Retina (tissue), 1 donor: Measurements from ENCODE around the gene MAST2.
"Not testable (repeated sequence)": the region's sequence is repeated elsewhere in the genome, so short reads cannot be mapped to it uniquely, and the experiment has no call there.

ENCODE experiments used
- DNase-seq: peaks from one replicate; pipeline ENCODE4 v3.0.0-alpha.2; 2016

MAST2 gene

DNA sequence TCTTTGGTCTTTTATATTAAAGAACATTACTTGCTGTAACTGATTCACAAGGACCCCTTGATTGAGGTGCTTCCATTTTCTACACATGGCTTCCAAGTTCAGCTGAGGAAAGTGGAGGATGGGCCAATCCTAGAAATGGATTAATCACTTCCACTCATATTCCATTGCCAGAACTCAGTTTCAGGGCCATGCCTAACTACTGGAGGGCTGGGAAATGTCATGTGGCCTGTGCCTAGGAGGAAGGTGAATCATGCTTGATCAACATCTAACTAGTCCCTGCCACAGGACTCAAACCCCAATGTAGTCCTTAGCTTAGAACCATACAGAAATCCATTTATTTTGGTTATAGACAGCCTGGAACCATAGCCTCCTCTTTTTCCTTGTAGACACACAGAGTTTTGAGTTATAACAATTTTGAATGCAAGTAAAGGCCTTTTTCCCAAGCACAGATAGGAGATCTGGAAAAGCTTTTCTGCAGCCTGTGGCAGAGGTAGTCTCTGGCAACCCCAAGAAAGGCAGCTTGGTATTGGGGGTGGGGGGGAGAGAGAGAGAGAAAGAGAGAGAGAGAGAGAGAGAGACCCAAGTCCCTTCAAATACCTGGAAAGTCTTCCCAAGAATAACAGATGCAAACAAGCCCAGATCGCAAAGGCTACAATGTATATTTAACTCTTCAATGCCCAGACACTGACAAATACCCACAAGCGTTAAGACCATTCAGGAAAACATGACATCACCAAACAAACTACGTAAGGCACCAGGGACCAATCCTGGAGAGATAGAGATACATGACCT, 12.5 kb downstream of the MAST2 start:
- no peak for DNase-seq

DNA sequence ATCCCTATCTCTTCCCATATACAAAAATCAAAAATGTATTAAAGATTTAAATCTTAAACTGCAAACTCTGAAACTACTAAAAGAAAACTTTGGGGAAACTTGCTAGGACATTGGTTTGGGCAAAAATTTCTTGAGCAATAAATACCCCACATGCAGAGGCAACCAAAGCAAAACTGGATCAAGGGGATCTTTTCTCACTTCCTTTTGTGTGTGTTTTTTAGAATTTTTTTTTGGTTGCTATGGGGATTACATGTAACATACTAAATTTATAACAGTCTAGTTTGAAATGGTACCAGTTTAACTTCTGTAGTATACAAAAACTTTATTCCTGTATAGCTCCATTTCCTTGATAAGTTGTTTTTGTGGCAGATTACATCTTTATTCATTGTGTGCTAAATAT, 16.8 kb downstream of the MAST2 start:
- DNase-seq: no peak

DNA sequence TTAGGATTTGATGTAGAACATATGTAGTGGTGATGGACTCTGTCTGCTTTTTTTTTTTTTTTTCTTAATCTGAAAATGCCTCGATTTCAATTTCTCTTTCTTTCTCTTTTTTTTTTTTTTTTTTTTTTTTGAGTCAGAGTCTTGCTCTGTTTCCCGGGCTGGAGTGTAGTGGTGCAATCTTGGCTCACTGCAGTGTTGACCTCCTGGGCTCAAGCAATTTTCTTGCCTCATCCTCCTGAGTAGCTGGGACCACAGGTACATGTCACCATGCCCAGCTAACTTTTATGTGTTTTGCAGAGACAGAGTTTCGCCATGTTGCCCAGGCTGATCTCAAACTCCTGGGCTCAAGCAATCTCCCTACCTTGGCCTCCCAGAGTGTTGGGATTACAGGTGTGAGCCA, 17.4 kb downstream of the MAST2 start:
- DNase-seq: no peak

DNA sequence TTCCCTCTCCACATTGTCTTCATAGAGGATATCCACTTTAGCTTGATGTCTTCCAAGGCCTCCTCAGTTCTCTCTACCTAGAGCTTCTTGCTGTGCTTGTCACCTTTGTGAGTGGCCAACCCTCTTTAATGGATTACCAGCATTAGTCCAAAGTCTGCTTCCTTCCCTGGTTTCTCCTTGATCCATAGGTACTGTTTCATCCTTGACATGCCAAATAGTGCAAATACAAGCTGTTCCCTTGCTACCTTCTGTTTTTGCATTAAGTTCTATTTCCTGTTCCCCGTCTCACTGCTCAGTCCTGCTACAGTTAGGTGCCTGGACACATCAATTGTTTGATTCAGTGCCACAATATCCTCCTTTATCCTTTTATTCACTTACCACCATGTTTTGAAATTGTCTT, 19.2 kb downstream of the MAST2 start:
- DNase-seq: no peak

DNA sequence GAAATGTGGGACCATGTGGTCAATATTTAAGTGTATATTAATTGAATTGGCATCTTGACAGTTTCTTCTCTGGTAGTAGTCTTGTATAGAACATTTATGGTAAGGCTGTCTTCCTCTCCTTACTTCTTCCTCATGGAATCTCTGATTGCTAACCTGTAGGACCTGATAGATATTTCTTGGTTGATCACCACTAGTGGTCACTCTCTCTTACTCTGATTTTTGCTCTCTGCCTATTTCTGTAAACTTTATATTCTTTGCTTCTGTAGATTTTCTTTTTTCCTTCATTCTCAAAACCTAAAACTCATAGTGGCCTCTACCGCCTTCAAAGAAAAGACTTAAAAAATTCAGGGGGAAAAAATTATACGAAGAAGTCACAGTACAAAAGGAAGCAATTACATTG, 21.2 kb downstream of the MAST2 start:
- DNase-seq: no peak

DNA sequence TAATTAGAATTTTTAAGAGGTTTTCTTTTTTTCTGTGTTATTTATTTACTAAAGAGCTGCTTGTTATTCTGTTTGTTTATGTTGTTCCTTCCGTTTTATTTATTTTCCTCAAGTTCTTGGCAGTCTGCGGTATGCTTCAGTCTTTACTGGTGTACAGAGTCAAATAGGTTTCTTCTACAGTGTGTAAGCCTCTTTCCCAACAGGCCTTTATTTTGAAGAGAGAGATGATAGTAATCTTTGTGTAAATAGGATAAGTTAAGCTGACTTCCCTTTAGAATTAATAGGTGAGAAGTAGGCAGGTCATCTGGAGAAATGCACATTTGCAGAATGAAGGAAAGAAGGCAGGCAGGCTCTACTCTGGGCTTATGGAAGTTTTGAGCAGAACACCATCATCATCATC, 23.8 kb downstream of the MAST2 start:
- DNase-seq: no peak

DNA sequence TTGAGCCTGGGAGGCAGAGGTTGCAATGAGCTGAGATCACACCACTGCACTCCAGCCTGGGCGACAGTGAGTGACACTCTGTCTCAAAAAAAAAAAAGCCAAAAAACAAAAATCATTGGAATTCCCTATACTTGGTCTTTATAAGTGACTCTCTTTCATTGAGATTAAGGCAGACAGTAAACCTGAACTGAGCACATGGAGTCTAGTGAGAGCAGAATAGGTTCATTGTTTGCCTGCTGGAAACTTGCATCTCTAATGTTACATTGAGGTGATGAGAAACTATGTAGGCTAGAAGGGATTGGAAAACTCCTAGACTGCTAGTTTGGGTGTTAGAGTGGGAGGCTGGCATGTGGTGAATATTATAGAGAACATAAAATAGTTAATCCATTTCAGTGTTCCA, 25.4 kb downstream of the MAST2 start:
- DNase-seq: no peak

DNA sequence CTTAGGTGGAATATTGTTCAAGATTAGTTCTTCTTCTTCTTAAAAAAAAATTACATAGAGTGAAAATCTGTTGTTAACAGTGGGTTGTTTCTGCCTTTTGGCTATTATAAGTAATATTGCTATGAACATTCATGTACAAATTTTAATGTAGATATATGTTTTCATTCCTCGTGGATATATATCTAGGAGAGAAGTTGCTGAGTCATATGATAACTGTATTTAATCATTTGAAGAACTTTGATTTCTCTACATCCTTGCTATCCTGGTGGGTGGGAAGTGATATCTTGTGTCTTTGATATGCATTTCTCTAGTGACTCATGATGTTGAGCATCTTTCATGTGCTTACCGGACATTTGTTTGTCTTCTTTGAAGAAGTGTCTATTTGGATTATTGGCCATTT, 29.9 kb downstream of the MAST2 start:
- DNase-seq: no peak

DNA sequence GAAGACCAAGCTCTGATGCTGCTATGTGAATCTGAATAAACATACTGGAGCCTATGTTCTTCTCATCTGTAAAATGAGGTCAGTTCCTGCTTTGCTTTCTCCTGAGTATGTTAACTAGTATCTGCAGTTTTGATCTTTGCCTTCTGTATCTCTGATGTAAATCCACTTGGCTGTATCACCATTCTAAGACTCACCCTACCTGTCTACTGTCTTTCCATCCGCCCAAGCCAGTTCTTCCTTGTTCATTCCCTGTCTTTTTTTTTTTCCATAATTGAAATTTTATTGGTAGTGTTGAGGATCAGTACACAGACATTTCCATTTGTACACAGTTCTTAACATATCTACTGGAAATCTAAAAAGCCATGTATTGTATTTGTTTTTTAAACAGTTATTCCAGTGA, 31.3 kb downstream of the MAST2 start:
- DNase-seq: no peak

DNA sequence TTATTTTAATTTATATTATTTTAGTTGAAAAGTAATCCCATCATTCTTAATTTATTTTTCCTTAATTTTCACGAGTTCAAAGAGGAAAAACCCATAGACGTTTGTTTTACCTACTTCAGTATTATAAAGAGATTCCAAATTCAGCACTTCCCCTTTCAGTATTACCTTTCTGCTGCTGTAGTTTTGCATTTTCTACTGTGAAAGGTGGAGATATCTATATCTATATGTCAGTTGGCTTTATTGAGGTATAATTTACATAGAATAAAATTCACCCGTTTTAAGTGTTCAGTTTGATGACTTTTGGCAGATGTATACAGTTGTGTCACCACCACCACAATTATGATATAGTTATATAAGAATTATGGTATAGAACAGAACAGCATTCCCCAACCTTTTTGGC, 33.0 kb downstream of the MAST2 start:
- no peak for DNase-seq

DNA sequence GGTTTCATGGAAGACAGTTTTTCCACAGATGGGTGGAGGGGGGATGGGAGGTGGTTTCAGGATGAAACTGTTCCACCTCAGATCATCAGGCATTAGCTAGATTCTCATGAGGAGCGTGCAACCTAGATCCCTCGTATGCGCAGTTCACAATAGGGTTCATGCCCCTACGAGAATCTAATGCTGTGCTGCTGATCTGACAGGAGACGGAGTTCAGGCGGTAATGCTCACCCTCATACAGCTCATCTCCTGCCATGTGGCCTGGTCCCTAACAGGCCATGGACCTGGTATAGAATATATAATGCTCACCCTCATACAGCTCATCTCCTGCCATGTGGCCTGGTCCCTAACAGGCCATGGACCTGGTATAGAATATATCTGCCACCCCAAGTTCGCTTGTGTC, 33.4 kb downstream of the MAST2 start:
- DNase-seq: not testable (repeated sequence)

DNA sequence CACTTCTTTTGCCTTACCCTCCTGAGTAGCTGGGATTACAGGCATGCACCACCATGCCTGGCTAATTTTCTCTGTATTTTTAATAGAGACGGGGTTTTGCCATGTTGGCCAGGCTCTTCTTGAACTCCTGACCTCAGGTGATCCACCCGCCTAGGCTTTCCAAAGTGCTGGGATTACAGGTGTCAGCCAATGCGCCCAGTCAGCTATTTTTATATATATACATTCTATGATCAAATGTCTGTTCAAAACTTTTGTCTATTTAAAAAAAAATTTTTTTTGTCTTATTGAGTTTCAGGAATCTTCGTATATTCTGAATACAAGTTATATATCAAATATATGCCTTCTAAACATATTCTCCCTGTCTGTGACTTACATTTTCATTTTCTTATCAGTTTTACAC, 34.9 kb downstream of the MAST2 start:
- not testable (repeated sequence) for DNase-seq

DNA sequence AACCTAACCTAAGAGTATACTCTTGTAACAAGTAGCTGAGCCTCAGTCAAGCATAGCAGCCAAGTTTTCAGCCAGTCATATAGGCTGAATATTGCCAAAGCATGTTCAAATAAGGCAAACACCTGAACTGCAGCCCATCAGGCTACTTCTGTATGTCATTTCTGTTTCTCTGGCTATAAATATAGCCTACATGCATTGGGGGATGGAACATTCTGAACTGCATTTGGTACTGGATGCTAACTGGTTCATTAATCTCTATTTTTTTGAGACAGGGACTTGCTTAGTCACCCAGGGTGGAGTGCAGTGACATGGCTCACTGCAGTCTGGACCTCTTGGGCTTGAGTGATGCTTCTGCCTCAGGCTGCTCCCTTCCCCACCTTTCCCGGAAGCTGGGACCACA, 37.3 kb downstream of the MAST2 start:
- DNase-seq: no peak

DNA sequence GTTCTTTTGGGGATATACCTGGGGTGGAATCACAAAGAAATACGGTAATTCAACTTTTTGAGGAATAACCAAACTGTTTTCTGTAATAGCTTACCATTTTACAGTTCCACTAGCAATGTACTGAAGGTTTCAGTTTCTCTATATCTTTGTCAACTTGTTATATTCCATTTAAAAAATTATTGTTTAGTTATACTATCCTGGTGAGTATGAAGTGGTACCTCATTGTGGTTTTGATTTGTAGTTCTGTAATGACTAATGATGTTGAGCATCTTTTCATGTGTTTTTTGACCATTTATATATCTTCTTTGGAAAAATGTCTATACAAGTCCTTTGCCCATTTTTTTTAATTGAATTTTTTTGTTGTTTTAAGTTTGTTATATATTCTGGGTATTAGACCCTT, 39.4 kb downstream of the MAST2 start:
- no peak for DNase-seq

DNA sequence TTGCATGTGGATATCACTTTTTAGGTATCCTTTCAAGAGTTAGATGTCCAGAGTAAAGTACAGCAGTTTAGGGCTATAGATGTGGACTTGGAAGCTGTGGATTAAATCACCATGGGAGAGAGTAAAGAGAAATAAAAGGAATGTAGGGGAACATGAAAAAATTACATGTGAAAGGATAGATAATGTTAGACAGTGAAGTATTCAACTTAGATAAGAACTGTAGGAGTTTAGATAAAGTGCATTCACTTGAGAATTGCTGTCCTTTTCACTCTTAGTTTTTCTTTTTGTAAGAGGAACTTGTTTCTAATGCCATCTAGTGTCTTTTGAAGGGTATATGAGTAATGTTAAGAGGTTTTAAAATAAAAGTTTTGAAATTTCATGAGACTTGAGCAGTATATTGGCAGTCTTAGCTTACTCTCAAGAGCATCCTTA, 40.1 kb downstream of the MAST2 start:
- no peak for DNase-seq

DNA sequence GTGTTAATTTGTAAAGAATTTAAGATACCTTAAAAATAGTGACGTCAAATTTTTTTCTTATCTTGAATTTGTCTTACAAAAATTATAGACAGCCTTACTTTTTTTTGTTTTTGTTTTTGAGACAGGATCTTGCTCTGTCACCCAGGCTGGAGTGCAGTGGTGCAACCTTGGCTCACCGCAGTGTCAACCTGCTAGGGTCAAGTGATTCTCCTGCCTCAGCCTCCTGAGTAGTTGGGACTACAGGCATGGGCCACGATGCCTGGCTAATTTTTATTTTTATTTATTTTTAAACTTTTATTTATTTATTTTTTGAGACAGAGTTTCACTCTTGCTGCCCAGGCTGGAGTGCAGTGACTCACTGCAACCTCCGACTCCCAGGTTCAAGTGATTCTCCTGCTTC, 40.6 kb downstream of the MAST2 start:
- not testable (repeated sequence) for DNase-seq

DNA sequence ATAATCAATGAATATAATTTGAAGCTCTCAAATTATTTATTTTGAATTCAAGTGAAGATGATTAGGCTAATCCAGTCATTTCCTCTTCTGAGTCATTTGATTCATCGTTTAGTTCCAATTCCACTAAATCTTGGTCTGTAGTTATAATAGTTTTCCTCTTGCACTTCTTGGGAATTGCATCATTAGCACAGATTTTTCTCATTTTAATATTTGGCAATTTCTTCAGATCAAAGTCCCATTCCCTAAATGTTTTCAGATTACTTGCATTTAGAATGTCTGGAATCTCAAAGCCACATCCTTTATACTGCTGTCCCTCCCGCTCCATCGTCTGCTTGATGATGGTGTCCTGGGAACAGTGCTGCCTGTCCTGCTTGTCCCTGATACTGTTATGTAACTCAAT, 43.5 kb downstream of the MAST2 start:
- DNase-seq: no peak

DNA sequence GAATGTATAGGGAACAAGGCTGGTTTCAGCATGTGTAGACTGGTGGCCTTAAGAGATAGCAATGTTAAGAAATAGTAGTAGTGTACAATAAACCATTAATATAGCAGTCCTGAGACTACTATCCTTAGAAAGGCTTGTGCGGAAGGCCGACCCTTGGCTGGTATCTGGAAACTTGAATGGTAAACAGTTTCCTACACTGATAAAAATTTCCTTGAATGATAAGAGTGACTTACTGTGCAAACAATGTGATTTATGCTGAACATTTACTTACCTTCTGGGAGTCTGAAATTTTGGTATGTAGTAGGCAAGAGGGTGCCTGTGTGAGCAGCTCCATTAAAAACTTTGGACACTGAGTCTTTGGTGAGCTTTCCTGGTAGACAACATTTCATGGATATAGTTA, 44.7 kb downstream of the MAST2 start:
- DNase-seq: no peak

DNA sequence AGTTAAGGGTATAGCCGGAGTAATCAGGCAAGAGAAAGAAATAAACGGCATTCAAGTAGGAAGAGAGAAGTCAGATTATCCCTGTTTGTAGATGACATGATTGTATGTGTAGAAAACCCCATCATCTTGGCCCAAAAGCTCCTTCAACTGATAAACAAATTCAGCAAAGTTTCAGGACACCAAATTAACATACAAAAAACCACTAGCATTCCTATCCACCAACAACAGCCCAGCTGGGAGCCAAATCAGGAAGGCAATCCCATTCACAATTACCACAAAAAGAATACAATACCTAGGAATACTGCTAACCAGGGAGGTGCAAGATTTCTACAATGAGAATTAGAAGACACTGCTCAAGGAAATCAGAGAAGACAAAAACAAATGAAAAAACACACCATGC, 45.3 kb downstream of the MAST2 start:
- DNase-seq: no peak

DNA sequence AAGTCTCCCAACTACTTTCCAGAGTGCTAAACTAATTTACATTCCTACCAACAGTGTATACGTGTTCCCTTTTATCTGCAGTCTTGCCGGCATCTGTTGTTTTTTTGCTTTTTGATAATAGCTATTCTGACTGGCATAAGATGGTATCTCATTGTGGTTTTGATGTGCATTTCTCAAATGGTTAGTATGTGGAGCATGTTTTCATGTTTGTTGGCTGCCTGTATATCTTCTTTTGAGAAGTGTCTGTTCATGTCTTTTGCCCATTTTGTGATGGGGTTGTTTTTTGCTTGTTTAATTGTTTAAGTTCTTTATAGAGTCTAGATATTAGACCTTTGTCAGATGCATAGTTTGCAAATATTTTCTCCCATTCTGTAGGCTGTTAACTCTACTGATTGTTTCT, 46.6 kb downstream of the MAST2 start:
- DNase-seq: no peak

DNA sequence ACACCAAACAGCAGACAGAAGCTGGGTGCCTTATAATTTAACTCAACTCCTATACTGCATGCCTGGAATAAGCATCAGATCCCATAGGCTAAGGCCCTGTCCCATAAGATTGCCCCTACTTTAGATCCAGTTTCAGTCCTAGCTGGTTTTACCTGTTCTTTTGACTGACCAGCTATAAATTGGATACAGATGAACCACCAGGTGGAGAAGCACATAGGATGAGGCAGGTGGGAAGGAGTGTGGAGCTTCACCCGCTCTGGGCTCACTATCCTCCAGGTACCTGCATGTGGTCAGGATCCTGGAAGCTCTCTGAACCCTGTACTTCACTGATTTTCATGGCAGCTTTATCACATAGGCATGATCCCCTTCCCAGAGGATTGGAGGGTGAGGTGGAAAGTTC, 51.3 kb downstream of the MAST2 start:
- DNase-seq: no peak

DNA sequence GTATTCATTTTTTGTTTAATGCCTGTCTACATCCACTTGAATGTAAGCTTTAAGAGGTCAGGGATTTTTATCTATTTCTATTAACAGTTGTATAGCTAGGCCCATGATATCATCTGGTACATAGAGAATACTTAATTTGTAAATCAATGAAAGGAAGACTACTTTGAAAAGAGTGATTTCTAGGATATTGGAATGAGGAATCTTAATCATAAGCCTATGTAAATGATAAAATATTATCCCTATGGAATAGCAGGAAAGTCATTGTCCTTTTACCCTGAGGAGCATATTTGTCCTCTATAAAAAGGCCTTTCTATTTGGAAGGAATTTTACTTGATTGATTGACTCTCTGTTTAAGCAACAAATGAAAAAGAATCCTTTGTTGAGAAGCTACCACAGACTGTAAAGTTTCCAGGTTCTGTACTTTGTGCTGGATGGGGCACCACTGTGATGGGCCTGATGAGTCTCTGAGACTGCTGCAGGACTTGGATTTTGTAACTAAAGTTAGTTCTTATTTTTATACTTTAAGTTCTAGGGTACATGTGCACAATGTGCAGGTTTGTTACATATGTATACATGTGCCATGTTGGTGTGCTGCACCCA, 53.8 kb downstream of the MAST2 start:
- DNase-seq: no peak

DNA sequence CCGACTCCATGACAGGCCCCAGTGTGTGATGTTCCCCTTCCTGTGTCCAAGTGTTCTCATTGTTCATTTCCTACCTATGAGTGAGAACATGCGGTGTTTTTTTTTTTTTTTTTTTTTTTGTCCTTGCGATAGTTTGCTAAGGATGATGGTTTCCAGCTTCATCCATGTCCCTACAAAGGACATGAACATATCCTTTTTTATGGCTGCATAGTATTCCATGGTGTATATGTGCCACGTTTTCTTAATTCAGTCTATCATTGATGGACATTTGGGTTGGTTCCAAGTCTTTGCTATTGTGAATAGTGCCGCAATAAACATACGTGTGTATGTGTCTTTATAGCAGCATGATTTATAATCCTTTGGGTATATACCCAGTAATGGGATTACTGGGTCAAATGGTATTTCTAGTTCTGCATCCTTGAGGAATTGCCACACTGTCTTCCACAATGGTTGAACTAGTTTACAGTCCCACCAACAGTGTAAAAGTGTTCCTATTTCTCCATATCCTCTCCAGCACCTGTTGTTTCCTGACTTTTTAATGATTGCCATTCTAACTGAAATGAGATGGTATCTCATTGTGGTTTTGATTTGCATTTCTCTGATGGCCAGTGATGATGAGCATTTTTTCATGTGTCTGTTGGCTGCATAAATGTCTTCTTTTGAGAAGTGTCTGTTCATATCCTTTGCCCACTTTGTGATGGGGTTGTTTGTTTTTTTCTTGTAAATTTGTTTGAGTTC, 54.5 kb downstream of the MAST2 start:
- not testable (repeated sequence) for DNase-seq

DNA sequence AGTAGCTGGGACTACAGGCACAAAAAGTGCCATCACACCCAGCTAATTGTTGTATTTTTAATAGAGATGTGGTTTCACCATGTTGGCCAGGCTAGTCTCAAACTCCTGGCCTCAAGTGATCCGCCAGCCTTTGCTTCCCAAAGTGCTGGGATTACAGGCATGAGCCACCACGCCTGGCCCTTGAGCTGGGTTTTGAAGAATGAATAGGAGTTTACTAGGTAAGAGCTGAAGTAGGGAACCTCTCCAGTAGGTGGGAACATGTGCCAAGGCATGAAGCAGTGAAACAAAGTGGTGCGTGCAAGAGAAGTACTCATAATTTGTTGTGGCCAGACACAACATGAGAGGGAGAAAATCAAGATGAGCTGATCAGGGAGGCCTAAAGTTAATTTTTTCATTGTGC, 55.8 kb downstream of the MAST2 start:
- DNase-seq: no peak
